ENCODE measurements around the gene CNNM1. TPM values are rescaled to one million over a fixed set of nuclear protein-coding genes. Genes with fewer than 3 reads are reported as not detected.

The CNNM1 gene
- total RNA-seq, result 0.21 and 0.28 TPM in 2 replicates

DNA sequence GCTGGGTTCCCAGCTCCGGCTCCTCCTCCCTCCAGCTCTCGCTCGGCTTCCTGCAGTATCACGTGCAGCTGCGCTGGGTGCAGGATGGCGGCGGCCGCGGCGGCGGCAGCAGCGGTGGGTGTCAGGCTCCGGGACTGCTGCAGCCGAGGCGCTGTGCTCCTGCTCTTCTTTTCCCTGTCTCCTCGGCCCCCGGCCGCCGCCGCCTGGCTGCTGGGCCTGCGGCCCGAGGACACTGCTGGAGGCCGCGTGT lies at the start of gene CNNM1:
Gene CNNM1 (plus strand): TSS at position 53 of the 250 bp plus-strand sequence. CDS start 32 bp downstream, at position 85.
- peaks cover 40% of the 10 kb centered on the region for H3K27me3 Mint-ChIP-seq (ENCODE audit: low read depth)
- intact Hi-C loops (cut with micrococcal nuclease), result no loop called here
- H3K9me3 Mint-ChIP-seq, result no peaks in the 10 kb centered on the region
- DNase-seq (ENCODE audit: low spot score), result peak; percentile 14
- peak within 1 kb of the TSS; percentile 15 for H3K4me3 Mint-ChIP-seq (ENCODE audit: low read depth)
- no peaks in the 10 kb centered on the region for H3K36me3 Mint-ChIP-seq (ENCODE audit: low read depth)
- H3K4me1 Mint-ChIP-seq (ENCODE audit: low read depth), result no peaks in the 10 kb centered on the region
- H3K27ac Mint-ChIP-seq, result no peak within 1 kb of the TSS

DNA sequence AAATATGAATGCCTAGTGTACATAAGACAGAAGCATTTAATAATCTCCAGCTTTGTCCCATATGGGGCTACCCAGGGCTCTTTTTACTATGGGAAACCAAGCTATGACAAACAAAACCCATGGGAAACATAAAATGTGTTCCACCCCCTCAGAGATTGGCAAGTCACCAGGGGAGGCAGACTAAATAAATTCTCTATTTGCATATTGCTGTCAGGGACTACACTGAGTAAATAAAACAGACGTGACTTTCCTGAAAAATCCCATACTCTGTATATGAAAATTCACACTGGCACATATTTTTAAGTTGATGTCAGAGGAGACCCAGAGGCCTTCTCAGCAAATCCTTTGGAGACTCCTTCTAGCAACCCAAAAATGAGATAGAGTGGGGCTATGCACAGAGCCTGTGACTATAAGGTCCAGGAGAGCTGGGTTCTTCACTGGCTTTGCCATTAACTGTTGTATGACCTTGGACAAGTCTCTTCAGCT lies 49.5 kb upstream of the CNNM1 start:
- DNase-seq (ENCODE audit: low spot score), result no peak
- Mint-ChIP-seq H3K36me3 (ENCODE audit: low read depth) (no peaks in the 10 kb centered on the region), H3K4me3 (ENCODE audit: low read depth) (no peak overlapping the region), H3K27me3 (ENCODE audit: low read depth) (peaks cover 8% of the 10 kb centered on the region), H3K4me1 (ENCODE audit: low read depth) (no peaks in the 10 kb centered on the region), H3K9me3 (peaks cover 10% of the 10 kb centered on the region), H3K27ac (no peak overlapping the region)
- intact Hi-C loops (cut with micrococcal nuclease), result no loop called here

DNA sequence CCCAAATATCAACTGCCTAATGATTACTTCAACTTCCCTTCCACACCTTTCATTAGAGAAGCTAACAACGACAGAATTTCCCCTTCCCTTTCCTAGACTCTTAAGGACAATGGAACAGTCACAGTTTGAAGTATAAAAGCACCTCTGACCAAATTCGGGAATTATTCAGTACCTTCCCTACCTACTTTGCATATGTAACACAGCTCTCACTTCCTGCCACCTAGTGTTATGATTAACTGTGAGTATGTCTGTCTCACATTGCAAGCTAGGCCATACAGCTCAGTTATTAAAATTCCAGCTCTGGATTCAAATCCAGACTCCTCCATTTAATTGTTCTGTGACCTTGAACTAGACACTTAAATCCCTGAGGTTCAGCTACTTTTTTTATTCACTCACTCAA lies 48.7 kb upstream of the CNNM1 start:
- Mint-ChIP-seq H3K4me1 (ENCODE audit: low read depth) (no peaks in the 10 kb centered on the region), H3K27ac (no peak overlapping the region), H3K27me3 (ENCODE audit: low read depth) (peaks cover 6% of the 10 kb centered on the region), H3K36me3 (ENCODE audit: low read depth) (no peaks in the 10 kb centered on the region), H3K4me3 (ENCODE audit: low read depth) (no peak overlapping the region), H3K9me3 (peaks cover 10% of the 10 kb centered on the region)
- DNase-seq (ENCODE audit: low spot score), result no peak
- intact Hi-C loops (cut with micrococcal nuclease), result no loop called here

DNA sequence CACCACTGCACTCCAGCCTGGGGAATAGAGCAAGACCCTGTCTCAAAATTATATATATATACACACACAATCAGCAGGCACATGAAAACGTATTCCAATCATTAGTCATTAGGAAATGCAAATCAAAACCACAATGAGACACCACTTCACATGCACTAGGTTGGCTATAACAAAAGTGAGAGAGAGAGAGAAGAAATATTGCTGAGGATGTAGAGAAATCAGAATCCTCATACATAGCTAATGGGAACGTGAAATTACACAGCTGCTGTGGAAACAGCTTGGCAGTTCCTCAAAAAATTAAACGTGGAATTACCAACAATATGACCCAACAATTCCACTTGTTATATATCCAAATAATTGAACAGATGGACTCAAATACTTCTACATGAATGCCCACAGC lies 43.3 kb upstream of the CNNM1 start:
- H3K9me3 Mint-ChIP-seq, result peaks cover 10% of the 10 kb centered on the region
- no peak overlapping the region for H3K27ac Mint-ChIP-seq
- intact Hi-C loops (cut with micrococcal nuclease), result no loop called here
- no peak overlapping the region for H3K4me3 Mint-ChIP-seq (ENCODE audit: low read depth)
- no peaks in the 10 kb centered on the region for H3K4me1 Mint-ChIP-seq (ENCODE audit: low read depth)
- no peaks in the 10 kb centered on the region for H3K27me3 Mint-ChIP-seq (ENCODE audit: low read depth)
- DNase-seq (ENCODE audit: low spot score), result no peak
- H3K36me3 Mint-ChIP-seq (ENCODE audit: low read depth), result no peaks in the 10 kb centered on the region

DNA sequence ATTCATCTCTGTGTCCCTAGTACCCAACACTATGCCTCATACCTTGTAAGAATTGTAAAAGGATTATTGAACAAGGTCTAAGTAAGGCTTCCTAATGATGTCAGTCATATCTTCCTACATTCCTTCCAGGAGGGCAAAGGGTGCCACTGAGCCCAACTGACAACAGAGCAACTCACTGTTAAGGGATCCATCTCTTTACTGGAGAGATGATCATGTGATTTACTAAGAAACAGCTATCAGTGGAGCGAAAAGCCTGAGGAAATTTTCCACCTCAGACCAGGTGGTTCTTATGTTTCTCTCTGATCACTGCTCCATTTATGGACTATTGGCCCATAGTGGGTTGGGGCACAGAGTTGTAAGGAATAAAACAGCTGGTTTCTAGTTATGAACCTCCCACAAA lies 38.9 kb upstream of the CNNM1 start:
- H3K4me1 Mint-ChIP-seq (ENCODE audit: low read depth), result no peaks in the 10 kb centered on the region
- DNase-seq (ENCODE audit: low spot score), result no peak
- no peaks in the 10 kb centered on the region for H3K36me3 Mint-ChIP-seq (ENCODE audit: low read depth)
- intact Hi-C loops (cut with micrococcal nuclease), result no loop called here
- H3K27ac Mint-ChIP-seq, result no peak overlapping the region
- H3K9me3 Mint-ChIP-seq, result no peaks in the 10 kb centered on the region
- H3K27me3 Mint-ChIP-seq (ENCODE audit: low read depth), result peaks cover 3% of the 10 kb centered on the region
- no peak overlapping the region for H3K4me3 Mint-ChIP-seq (ENCODE audit: low read depth)

DNA sequence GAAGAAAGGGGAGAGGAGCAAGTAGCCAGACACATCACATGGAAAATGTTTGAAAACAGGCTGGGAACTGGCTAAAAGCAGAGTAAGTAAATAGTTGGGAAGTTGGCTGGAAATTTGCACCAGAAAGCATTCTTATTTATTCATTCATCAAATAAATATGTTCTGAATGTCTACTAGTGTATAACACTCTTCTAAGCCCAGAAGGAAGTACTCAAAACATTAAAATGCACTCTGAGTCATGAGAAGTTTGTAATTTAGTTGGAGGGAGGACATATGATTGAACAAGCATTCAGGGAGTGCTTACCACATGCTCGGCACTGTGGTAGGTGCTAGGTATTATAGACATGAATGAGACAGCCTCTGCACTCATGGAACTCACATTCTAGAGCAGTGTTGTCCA lies 37.0 kb upstream of the CNNM1 start:
- intact Hi-C loops (cut with micrococcal nuclease), result no loop called here
- Mint-ChIP-seq H3K36me3 (ENCODE audit: low read depth) (no peaks in the 10 kb centered on the region), H3K27ac (no peak overlapping the region), H3K4me3 (ENCODE audit: low read depth) (no peak overlapping the region), H3K27me3 (ENCODE audit: low read depth) (peaks cover 3% of the 10 kb centered on the region), H3K9me3 (no peaks in the 10 kb centered on the region), H3K4me1 (ENCODE audit: low read depth) (no peaks in the 10 kb centered on the region)
- no peak for DNase-seq (ENCODE audit: low spot score)

DNA sequence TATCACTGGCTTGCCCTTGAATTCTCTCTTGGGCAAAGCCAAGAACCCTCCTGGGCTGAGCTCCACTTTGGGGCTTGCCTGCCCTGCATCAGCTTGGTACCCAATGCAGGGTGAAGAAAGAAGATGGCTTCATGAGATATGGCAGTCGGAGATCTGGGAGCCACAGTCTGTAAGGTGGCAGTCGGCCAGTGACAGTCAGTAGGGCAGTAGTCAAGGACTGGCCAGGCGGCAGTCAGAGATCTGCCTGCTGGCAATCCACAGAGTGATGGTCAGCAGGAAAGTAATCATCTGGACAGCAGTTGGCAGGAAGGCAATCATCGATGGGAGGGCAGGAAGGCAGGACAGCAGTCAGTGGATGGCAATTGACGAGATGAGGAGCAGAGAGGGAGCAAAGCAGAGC lies 32.6 kb upstream of the CNNM1 start:
- intact Hi-C loops (cut with micrococcal nuclease), result no loop called here
- H3K4me3 Mint-ChIP-seq (ENCODE audit: low read depth), result no peak overlapping the region
- no peak overlapping the region for H3K27ac Mint-ChIP-seq
- DNase-seq (ENCODE audit: low spot score), result no peak
- no peaks in the 10 kb centered on the region for H3K36me3 Mint-ChIP-seq (ENCODE audit: low read depth)
- H3K27me3 Mint-ChIP-seq (ENCODE audit: low read depth), result peaks cover 3% of the 10 kb centered on the region
- H3K4me1 Mint-ChIP-seq (ENCODE audit: low read depth), result no peaks in the 10 kb centered on the region
- H3K9me3 Mint-ChIP-seq, result no peaks in the 10 kb centered on the region

DNA sequence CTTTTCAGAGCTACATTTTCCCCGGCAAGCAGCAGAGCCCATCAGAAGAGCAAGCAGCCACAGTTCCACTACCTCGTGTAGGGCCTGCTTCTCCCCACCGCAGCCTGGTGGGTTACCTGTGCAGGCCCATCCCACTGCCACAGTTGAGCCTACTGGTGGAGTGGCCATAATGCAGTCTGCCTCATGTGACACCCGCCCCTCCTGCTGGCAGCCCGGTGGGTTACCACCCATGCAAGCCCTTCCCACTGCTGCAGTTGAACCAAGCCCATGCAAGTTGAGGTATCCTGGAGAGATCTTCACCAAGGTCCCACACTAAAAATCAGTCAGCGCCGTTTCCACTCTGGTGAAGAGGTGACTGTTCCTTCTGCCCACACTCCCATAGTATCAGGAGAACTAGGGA lies 32.1 kb upstream of the CNNM1 start:
- Mint-ChIP-seq H3K4me3 (ENCODE audit: low read depth) (no peak overlapping the region), H3K9me3 (no peaks in the 10 kb centered on the region), H3K4me1 (ENCODE audit: low read depth) (no peaks in the 10 kb centered on the region), H3K36me3 (ENCODE audit: low read depth) (no peaks in the 10 kb centered on the region), H3K27ac (no peak overlapping the region), H3K27me3 (ENCODE audit: low read depth) (peaks cover 3% of the 10 kb centered on the region)
- intact Hi-C loops (cut with micrococcal nuclease), result no loop called here
- no peak for DNase-seq (ENCODE audit: low spot score)

DNA sequence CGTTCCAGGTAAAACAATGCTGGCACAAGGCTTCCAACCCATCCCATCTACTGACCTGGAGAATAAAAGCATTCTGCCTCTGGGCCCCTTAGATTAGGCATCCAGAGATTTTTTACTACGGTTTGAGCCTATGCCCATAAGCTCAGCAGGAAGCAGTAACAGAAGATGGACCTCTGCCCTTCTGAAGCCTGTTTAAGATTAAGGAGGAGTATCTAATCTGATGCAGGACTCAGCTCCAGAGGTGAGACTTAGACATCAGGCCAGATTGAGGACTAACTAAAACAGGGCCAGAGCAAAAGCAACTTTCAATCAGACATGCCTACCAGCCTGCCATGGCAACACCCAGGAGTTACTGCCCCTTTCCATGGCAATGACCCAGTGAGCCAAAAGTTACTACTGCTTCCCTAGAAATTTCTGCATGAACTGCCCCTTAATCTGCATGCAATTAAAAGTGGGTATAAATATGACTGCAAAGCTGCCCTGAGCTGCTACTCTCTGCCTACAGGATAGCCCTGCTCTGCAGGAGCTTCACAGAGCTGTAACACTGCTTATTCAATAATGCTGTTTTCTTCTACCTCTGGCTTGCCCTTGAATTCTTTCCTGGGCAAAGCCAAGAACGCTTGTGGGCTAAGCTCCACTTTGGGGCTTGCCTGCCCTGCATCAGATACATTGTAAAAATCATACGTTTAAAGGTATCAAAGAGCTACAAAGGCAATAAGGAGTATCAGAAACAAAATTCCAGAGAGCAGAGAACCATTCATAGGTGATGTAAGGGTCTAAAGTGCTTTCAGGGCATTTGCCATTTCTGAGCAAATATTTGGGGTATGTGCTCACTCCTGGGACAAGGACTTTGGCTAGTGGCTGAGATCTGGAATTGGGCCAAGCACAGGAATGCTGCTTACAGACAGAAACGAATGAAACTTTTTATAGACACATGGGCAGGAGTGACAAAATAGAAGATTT lies 25.0 kb upstream of the CNNM1 start:
- no peaks in the 10 kb centered on the region for H3K36me3 Mint-ChIP-seq (ENCODE audit: low read depth)
- no peak for DNase-seq (ENCODE audit: low spot score)
- H3K4me1 Mint-ChIP-seq (ENCODE audit: low read depth), result no peaks in the 10 kb centered on the region
- H3K27me3 Mint-ChIP-seq (ENCODE audit: low read depth), result peaks cover 5% of the 10 kb centered on the region
- no peak overlapping the region for H3K4me3 Mint-ChIP-seq (ENCODE audit: low read depth)
- H3K9me3 Mint-ChIP-seq, result peaks cover 4% of the 10 kb centered on the region
- intact Hi-C loops (cut with micrococcal nuclease), result no loop called here
- no peak overlapping the region for H3K27ac Mint-ChIP-seq

DNA sequence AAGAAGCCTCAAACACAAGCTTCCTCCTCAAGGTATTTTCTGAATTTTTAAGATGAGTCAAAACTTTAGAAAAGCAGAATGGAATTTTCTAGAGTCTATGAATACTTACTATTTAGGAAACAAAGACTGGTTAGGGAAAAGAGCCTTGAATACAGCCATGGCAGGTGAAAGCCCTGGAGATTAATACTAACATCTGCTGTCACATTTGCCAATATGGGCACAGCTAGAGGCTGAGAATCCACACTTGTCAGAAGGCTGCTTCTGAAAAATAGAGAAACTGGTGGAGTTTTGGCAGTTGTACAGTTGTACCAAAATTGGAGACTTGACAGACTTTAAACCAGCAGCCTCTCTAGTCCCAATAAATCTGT lies 24.3 kb upstream of the CNNM1 start:
- Mint-ChIP-seq H3K36me3 (ENCODE audit: low read depth) (no peaks in the 10 kb centered on the region), H3K27ac (no peak overlapping the region), H3K27me3 (ENCODE audit: low read depth) (peaks cover 5% of the 10 kb centered on the region), H3K4me1 (ENCODE audit: low read depth) (no peaks in the 10 kb centered on the region), H3K4me3 (ENCODE audit: low read depth) (no peak overlapping the region), H3K9me3 (peaks cover 6% of the 10 kb centered on the region)
- intact Hi-C loops (cut with micrococcal nuclease), result no loop called here
- no peak for DNase-seq (ENCODE audit: low spot score)

DNA sequence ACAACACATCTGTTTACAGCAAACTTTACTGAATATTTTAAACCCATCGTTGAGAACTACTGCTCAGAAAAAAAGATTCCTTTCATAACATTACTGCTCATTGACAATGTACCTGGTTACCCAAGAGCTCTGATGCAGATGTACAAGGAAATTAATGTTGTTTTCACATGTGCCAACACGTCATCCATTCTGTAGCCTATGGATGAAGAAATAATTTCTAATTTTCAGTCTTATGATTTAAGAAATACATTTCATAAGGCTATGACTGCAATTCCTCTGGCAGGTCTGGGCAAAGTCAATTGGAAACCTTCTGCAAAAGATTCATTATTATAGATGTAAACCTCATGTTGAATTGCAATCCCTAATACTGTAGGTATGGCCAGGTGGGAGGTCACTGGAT lies 16.7 kb upstream of the CNNM1 start:
- H3K4me1 Mint-ChIP-seq (ENCODE audit: low read depth), result no peaks in the 10 kb centered on the region
- H3K27ac Mint-ChIP-seq, result no peak overlapping the region
- intact Hi-C loops (cut with micrococcal nuclease), result no loop called here
- no peak overlapping the region for H3K4me3 Mint-ChIP-seq (ENCODE audit: low read depth)
- H3K36me3 Mint-ChIP-seq (ENCODE audit: low read depth), result no peaks in the 10 kb centered on the region
- peaks cover 9% of the 10 kb centered on the region for H3K9me3 Mint-ChIP-seq
- H3K27me3 Mint-ChIP-seq (ENCODE audit: low read depth), result no peaks in the 10 kb centered on the region
- no peak for DNase-seq (ENCODE audit: low spot score)

DNA sequence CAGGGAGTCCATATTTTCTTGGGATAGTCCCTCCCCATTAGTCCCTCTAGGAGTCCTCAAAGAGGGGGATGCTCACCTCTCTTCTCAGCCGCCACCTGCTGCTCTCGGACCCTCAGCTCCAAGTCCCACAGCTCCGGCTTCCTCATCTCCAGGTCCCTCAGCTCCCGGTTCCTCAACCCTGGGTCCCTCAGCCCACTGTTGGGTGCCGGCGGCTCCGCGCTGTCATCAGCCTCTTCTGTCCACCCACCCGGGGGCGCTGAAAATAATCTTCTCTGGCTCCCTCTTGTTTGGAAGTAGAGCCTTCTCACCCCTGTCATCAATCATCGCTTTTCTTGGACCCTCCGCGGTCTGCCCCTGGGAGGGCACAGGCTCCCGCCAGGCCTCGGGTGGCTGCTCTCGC lies 13.3 kb upstream of the CNNM1 start:
- Mint-ChIP-seq H3K4me1 (ENCODE audit: low read depth) (no peaks in the 10 kb centered on the region), H3K4me3 (ENCODE audit: low read depth) (no peak overlapping the region), H3K9me3 (no peaks in the 10 kb centered on the region), H3K36me3 (ENCODE audit: low read depth) (no peaks in the 10 kb centered on the region), H3K27me3 (ENCODE audit: low read depth) (no peaks in the 10 kb centered on the region), H3K27ac (no peak overlapping the region)
- no peak for DNase-seq (ENCODE audit: low spot score)
- intact Hi-C loops (cut with micrococcal nuclease), result no loop called here

DNA sequence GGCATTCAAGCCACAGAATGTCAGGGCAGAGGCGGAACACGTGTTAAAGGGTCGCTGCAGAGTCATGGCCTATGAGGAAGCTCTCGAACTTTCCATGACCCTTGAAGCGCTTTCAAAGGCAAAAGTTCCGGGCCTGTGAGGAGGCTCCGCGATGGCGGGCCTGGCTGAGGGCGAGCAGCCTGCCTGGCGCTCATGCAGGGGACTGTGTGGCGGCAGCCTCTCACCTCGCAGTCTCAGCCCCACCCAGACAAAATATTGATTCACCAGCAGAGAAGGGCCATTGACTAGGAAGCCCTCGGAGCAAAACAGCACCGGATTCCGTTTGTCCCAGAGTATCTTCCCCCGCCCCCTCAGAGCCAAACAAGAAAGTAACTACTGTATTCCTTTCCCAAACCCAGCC lies 12.8 kb upstream of the CNNM1 start:
- Mint-ChIP-seq H3K27me3 (ENCODE audit: low read depth) (no peaks in the 10 kb centered on the region), H3K27ac (no peak overlapping the region)
- intact Hi-C loops (cut with micrococcal nuclease), result no loop called here

More for the DNA sequence above, 12.8 kb upstream of the CNNM1 start:
- Mint-ChIP-seq H3K36me3 (ENCODE audit: low read depth) (no peaks in the 10 kb centered on the region), H3K4me1 (ENCODE audit: low read depth) (no peaks in the 10 kb centered on the region), H3K9me3 (no peaks in the 10 kb centered on the region), H3K4me3 (ENCODE audit: low read depth) (no peak overlapping the region)
- no peak for DNase-seq (ENCODE audit: low spot score)
